Pancreas (tissue), 10 donors: ENCODE results near the gene LSR. TPM values are rescaled to one million over a fixed set of nuclear protein-coding genes. Genes with fewer than 3 reads are reported as not detected.

Source experiments
- ATAC-seq, 4 donors: fragments of 200-7000 bp; cut with Tn5 transposase; one replicate each; pipeline versions ENCODE4 v1.8.0 to v1.9.1; 2020; ENCODE audit warnings: mild to moderate bottlenecking in 4 of 4, moderate library complexity in 4 of 4
- DNase-seq, 6 donors: peaks; one replicate each; pipeline ENCODE4 v3.0.0-alpha.2; 2020
- FAIRE-seq: peaks from 2 replicates; lab custom pipeline; 2012; peaks lifted over from hg19 to GRCh38; lab: Jason Lieb, UNC
- H3K27ac ChIP-seq, 4 donors: fragments of 200-600 bp; sonication (generic); 1 replicate in 3 of 4; 2 replicates in 1 of 4; pipeline versions ENCODE4 v1.5.0 to v1.8.0; 2020
- H3K27me3 ChIP-seq, 4 donors: fragments of 200-600 bp; one replicate each; pipeline ENCODE4 v1.8.0; 2021
- H3K36me3 ChIP-seq, 3 donors: fragments of 200-600 bp; sonication (generic) in 1 of 3; one replicate each; pipeline versions ENCODE4 v1.5.0 to v1.8.0; 2020 to 2021
- H3K4me1 ChIP-seq, 3 donors: fragments of 200-600 bp; one replicate each; pipeline ENCODE4 v1.8.0; 2021
- H3K4me3 ChIP-seq, 4 donors: fragments of 200-600 bp; sonication (generic) in 2 of 4; one replicate each; pipeline versions ENCODE4 v1.5.0 to v1.8.0; 2020 to 2021
- H3K9me3 ChIP-seq, 4 donors: fragments of 200-600 bp; one replicate each; pipeline ENCODE4 v1.8.0; 2021
- WGBS, 2 donors: extraction: QIAGEN DNeasy Blood & Tissue Kit; methylation state at CpG; one replicate each; pipeline ENCODE4 v1.1.7; 2013; 5-methylcytosine and 5-hydroxymethylcytosine counted together
- intact Hi-C, 3 donors: fragments of 100-400 bp; cut with DNase I; formaldehyde crosslinking; loops; one replicate each; pipeline versions ENCODE4 v1.11.1 to v1.14.2; 2022
- polyA plus RNA-seq, 2 donors: library from polyadenylated mRNA; stranded (reverse); fragments of 200-250 nt; gene quantifications; one replicate each; pipeline ENCODE4 v1.2.3, GENCODE V29; 2013
- total RNA-seq, 6 donors: library from RNA; stranded (reverse); fragmentation: NEBNext Ultra II Directional in 4 of 6; extraction: Animal tissue kit (Norgen Biotek cat#: 25700) in 4 of 6; gene quantifications; one replicate each; pipeline versions ENCODE4 v1.2.1 to v1.2.4, GENCODE V29; 2021 to 2023
- TF ChIP-seq, protein P1 (sequence below), 4 donors: fragments of 200-600 bp; sonication (generic) in 3 of 4; IDR thresholded peaks; one replicate each; pipeline versions ENCODE4 v1.5.0 to v1.8.0; 2021; ENCODE audit warnings: antibody characterized with exemption in 4 of 4
- donor health status: healthy with polysubstance abuse.
- donor health status: DM: no; HTN: no; CAD: no; lungs with moderate emphysema.
- donor health status: DM: no; HTN: no; CAD: no.
- donor health status: control.
- donor health status: control.
- donor health status: Bipolar disorder and iron deficiency.
- donor health status: DM: yes; HTN: yes; CAD: no.
- donor health status: DM: no; HTN: no; CAD: no.
- donor health status: DM: no; HTN: no; CAD: no.
- donor health status: DM: yes; HTN: yes; CAD: no.

The LSR gene
- total and polyA plus RNA-seq, 8 donors = 46.1 to 103 (median 66.9) TPM

DNA sequence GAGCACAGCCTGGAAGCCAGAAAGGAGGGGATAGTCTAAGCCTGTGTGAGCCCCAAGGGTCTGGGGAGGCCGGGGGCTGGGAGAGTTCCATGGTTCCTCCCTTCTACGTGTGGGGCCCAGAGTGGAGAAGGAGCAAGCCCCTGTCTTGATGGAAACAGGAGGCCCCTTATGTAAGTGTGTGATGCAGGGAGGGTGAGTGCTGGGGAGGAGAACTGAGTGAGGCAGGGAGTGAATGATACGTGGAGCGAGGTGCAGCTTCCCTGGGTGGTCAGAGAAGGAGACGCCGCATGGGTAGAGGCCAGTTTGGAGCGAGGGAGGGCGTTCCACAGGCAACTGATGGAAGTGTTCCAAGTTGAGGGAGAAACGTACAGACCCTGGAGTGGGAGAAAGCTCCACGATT lies 59.1 kb downstream of the LSR start:
- no peak for DNase-seq
- H3K4me1 ChIP-seq = peaks cover 0 to 8% (median 5%) of the 10 kb centered on the region in 3 donors
- no peak for ATAC-seq
- no peak for FAIRE-seq
- H3K36me3 ChIP-seq = no peaks in the 10 kb centered on the region
- H3K9me3 ChIP-seq = no peaks in the 10 kb centered on the region
- no peak overlapping the region for H3K27ac ChIP-seq
- H3K27me3 ChIP-seq = no peaks in the 10 kb centered on the region
- TF ChIP-seq, protein P1, sequence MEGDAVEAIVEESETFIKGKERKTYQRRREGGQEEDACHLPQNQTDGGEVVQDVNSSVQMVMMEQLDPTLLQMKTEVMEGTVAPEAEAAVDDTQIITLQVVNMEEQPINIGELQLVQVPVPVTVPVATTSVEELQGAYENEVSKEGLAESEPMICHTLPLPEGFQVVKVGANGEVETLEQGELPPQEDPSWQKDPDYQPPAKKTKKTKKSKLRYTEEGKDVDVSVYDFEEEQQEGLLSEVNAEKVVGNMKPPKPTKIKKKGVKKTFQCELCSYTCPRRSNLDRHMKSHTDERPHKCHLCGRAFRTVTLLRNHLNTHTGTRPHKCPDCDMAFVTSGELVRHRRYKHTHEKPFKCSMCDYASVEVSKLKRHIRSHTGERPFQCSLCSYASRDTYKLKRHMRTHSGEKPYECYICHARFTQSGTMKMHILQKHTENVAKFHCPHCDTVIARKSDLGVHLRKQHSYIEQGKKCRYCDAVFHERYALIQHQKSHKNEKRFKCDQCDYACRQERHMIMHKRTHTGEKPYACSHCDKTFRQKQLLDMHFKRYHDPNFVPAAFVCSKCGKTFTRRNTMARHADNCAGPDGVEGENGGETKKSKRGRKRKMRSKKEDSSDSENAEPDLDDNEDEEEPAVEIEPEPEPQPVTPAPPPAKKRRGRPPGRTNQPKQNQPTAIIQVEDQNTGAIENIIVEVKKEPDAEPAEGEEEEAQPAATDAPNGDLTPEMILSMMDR (IDR thresholded peaks at IDR 0.05) = no peak
- H3K4me3 ChIP-seq = no peak overlapping the region
- intact Hi-C loops = no loop called here
- WGBS, 2 donors = 90% methylated on average over 10 of the region's 10 CpGs

DNA sequence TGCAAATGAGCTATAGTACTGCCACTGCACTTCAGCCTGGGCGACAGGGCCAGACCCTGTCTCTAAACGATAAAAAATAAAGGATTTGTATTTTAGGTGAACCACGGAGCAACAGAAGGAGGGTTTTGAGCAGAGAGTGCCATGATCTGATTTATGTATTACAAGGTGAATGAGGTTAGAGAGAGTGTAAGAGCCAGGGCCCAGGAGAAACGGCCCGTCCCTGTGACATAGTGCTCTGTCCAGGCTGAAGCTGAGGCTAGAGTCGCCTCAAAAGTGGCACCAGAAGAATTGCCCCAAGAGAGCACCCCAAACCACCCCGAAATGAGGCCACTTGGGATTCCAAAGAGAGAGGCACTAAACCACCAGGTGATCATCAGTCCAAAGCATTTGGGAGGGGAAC lies 60.1 kb downstream of the LSR start:
- Histone ChIP-seq H3K4me1 (peaks cover 0 to 8% (median 5%) of the 10 kb centered on the region in 3 donors), H3K27me3 (no peaks in the 10 kb centered on the region), H3K36me3 (no peaks in the 10 kb centered on the region), H3K9me3 (no peaks in the 10 kb centered on the region), H3K27ac (peak overlapping the region in 1 of 4 donors; percentile 34), H3K4me3 (no peak overlapping the region)
- FAIRE-seq (no peak), ATAC-seq (no peak), DNase-seq (no peak)
- intact Hi-C loops = no loop called here
- TF ChIP-seq, protein P1 (IDR thresholded peaks at IDR 0.05) = no peak
- 78 to 83% methylated on average over 7 of the region's 7 CpGs for WGBS, 2 donors

DNA sequence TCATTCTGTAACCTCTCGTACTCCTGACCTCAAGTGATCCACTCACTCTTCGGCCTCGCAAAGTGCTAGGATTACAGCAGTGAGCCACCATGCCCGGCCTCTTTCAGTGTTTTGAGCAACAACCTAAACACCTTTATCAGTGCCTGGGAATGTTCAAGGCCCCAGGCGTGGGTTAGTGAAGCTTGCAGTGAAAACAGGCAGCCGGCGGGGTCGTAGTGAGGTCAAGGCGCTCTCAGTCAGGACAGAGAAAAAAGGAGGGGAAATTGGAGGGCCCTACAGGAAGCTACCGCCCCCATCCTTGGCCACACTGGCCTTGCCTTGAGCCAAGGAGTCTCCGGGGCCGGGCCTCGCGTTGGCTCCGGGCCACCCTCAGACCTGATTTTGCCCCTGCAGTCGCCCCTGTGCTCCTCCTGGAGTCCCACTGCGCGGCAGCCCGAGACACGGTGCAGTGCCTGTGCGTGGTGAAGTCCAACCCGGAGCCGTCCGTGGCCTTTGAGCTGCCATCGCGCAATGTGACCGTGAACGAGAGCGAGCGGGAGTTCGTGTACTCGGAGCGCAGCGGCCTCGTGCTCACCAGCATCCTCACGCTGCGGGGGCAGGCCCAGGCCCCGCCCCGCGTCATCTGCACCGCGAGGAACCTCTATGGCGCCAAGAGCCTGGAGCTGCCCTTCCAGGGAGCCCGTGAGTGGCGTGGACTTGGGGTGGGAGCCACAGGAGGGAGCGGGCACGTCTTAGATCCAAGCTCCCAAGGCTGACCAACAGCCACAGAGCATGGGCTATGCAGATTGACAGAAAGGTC lies 60.9 kb downstream of the LSR start:
- intact Hi-C loops = no loop called here
- FAIRE-seq = no peak

DNA sequence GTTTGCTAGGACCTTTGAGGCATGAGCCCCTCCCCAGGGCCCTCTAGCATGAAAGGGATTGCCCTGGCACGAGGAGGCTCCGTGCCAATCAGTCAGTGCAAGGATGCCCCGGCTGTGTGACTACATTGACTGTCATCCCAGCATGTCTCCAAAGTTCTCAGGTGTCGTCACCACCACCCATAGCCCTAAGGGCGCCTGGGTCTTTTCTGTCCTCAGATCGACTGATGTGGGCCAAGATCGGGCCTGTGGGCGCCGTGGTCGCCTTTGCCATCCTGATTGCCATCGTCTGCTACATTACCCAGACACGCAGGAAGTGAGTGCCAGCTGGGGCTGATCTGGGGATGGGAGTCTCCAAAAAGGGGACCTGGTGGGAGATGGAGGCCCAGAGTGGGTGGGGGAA lies 61.5 kb downstream of the LSR start:
- no peak for DNase-seq
- no peak for ATAC-seq
- FAIRE-seq = no peak
- H3K4me1 ChIP-seq = peaks cover 0 to 8% (median 5%) of the 10 kb centered on the region in 3 donors
- H3K36me3 ChIP-seq = no peaks in the 10 kb centered on the region
- TF ChIP-seq, protein P1 (IDR thresholded peaks at IDR 0.05) = no peak
- H3K27ac ChIP-seq = no peak overlapping the region
- no peak overlapping the region for H3K4me3 ChIP-seq
- intact Hi-C loops = no loop called here
- H3K27me3 ChIP-seq = no peaks in the 10 kb centered on the region
- no peaks in the 10 kb centered on the region for H3K9me3 ChIP-seq
- WGBS, 2 donors = 94% methylated on average over 12 of the region's 12 CpGs

More for the DNA sequence above, 60.9 kb downstream of the LSR start:
- Histone ChIP-seq H3K27me3 (no peaks in the 10 kb centered on the region), H3K9me3 (no peaks in the 10 kb centered on the region), H3K27ac (peak overlapping the region in 1 of 4 donors; percentile 34), H3K4me3 (no peak overlapping the region), H3K4me1 (peaks cover 0 to 8% (median 5%) of the 10 kb centered on the region in 3 donors), H3K36me3 (no peaks in the 10 kb centered on the region)
- DNase-seq (peak; percentile 51 to 77 (median 70)), ATAC-seq (peak; percentile 79 to 91 (median 86))
- WGBS, 2 donors = 58 to 59% methylated on average over 46 to 47 of the region's 47 CpGs
- TF ChIP-seq, protein P1 (IDR thresholded peaks at IDR 0.05) = no peak
